ENCODE measurements around the gene PRKRIP1. TPM values are rescaled to one million over a fixed set of nuclear protein-coding genes. Genes with fewer than 3 reads are reported as not detected.

The PRKRIP1 gene
- total RNA-seq, 1 donor from 2014 or later, result 41.3 TPM

DNA sequence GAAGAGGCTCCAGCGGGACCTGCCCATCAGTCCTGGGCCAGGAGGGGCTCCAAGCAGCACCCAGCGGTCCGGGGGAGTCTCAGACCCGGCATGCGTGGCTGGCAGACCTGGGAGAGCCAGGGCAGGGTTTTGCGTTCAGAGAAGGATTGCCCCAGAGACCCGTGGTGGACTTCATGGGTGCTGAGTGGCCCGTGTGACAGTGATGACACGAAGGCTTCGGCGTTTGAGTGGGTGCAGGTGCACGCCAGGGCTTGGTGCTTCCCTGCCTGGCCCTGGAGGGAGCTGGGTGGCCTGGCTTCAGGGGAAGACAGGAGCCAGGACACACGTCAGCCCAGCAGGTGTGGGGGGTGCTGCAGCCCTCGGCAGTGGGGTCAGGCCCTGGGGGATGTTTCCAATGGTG lies 51.1 kb downstream of the PRKRIP1 start:
- no peaks in the 10 kb centered on the region for H3K4me1 Mint-ChIP-seq (ENCODE audit: unreplicated experiment)
- no peak overlapping the region for H3K27ac Mint-ChIP-seq (ENCODE audit: unreplicated experiment)
- TF ChIP-seq, protein P1, sequence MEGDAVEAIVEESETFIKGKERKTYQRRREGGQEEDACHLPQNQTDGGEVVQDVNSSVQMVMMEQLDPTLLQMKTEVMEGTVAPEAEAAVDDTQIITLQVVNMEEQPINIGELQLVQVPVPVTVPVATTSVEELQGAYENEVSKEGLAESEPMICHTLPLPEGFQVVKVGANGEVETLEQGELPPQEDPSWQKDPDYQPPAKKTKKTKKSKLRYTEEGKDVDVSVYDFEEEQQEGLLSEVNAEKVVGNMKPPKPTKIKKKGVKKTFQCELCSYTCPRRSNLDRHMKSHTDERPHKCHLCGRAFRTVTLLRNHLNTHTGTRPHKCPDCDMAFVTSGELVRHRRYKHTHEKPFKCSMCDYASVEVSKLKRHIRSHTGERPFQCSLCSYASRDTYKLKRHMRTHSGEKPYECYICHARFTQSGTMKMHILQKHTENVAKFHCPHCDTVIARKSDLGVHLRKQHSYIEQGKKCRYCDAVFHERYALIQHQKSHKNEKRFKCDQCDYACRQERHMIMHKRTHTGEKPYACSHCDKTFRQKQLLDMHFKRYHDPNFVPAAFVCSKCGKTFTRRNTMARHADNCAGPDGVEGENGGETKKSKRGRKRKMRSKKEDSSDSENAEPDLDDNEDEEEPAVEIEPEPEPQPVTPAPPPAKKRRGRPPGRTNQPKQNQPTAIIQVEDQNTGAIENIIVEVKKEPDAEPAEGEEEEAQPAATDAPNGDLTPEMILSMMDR (IDR thresholded peaks at IDR 0.05; ENCODE audit: unreplicated experiment), result no peak
- H3K36me3 Mint-ChIP-seq (ENCODE audit: low read depth, unreplicated experiment), result peaks cover 4% of the 10 kb centered on the region
- DNase-seq (ENCODE audit: low spot score), result no peak
- no peaks in the 10 kb centered on the region for H3K9me3 Mint-ChIP-seq (ENCODE audit: unreplicated experiment)
- H3K4me3 Mint-ChIP-seq (ENCODE audit: unreplicated experiment), result no peak overlapping the region
- H3K27me3 Mint-ChIP-seq (ENCODE audit: unreplicated experiment), result no peaks in the 10 kb centered on the region

GRCh38 chr7:102449136-102449535 lies 53.0 kb downstream of the PRKRIP1 start:
- Mint-ChIP-seq H3K36me3 (ENCODE audit: low read depth, unreplicated experiment) (peaks cover 4% of the 10 kb centered on the region), H3K4me3 (ENCODE audit: unreplicated experiment) (no peak overlapping the region)
- TF ChIP-seq, protein P1 (IDR thresholded peaks at IDR 0.05; ENCODE audit: unreplicated experiment), result no peak

GRCh38 chr7:102450242-102450641 lies 54.1 kb downstream of the PRKRIP1 start:
- no peaks in the 10 kb centered on the region for H3K9me3 Mint-ChIP-seq (ENCODE audit: unreplicated experiment)
- no peaks in the 10 kb centered on the region for H3K4me1 Mint-ChIP-seq (ENCODE audit: unreplicated experiment)
- TF ChIP-seq, protein P1 (IDR thresholded peaks at IDR 0.05; ENCODE audit: unreplicated experiment), result no peak
- H3K27ac Mint-ChIP-seq (ENCODE audit: unreplicated experiment), result no peak overlapping the region
- H3K4me3 Mint-ChIP-seq (ENCODE audit: unreplicated experiment), result no peak overlapping the region
- no peak for DNase-seq (ENCODE audit: low spot score)
- no peaks in the 10 kb centered on the region for H3K36me3 Mint-ChIP-seq (ENCODE audit: low read depth, unreplicated experiment)
- H3K27me3 Mint-ChIP-seq (ENCODE audit: unreplicated experiment), result no peaks in the 10 kb centered on the region

More at GRCh38 chr7:102449136-102449535, 53.0 kb downstream of the PRKRIP1 start:
- no peaks in the 10 kb centered on the region for H3K4me1 Mint-ChIP-seq (ENCODE audit: unreplicated experiment)
- no peaks in the 10 kb centered on the region for H3K27me3 Mint-ChIP-seq (ENCODE audit: unreplicated experiment)
- DNase-seq (ENCODE audit: low spot score), result no peak
- H3K9me3 Mint-ChIP-seq (ENCODE audit: unreplicated experiment), result no peaks in the 10 kb centered on the region
- H3K27ac Mint-ChIP-seq (ENCODE audit: unreplicated experiment), result no peak overlapping the region

DNA sequence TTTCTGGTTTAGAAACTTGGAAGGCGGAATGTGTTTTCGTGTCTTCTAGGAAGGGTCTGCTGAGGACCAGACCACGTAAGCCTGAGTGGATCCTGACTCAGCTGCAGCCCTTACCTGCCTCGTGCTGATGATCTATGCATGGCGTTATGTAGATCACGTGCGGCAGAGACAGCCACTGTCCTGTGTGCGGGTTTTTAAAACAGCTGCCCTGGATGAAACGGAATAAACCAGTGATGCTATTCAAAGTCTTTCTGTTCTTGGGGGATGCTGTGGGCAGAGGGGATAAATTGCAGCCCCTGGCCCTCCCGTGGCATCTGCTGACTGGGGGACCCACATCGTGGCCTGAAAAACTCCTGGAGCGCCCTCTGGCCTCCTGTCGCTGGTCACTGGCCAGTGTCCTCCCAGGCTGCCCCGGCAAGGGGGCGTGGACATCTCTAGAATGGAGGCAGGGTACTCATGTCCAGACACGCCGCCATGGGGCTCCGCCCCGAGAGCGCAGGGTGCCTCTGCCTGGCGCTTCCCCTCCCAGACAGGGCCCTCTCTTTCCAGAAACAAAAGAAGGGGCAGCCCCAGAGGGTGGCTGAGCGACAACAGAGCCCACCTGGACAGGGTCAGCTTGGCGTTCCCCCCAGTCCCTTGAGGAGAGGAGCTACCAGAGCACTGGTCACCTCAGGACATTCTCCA lies 55.4 kb downstream of the PRKRIP1 start:
- no peak for DNase-seq (ENCODE audit: low spot score)
- TF ChIP-seq, protein P1 (IDR thresholded peaks at IDR 0.05; ENCODE audit: unreplicated experiment), result no peak
- H3K4me3 Mint-ChIP-seq (ENCODE audit: unreplicated experiment), result no peak overlapping the region
- H3K27me3 Mint-ChIP-seq (ENCODE audit: unreplicated experiment), result peaks cover 2% of the 10 kb centered on the region
- no peak overlapping the region for H3K27ac Mint-ChIP-seq (ENCODE audit: unreplicated experiment)
- no peaks in the 10 kb centered on the region for H3K9me3 Mint-ChIP-seq (ENCODE audit: unreplicated experiment)
- no peaks in the 10 kb centered on the region for H3K36me3 Mint-ChIP-seq (ENCODE audit: low read depth, unreplicated experiment)
- H3K4me1 Mint-ChIP-seq (ENCODE audit: unreplicated experiment), result no peaks in the 10 kb centered on the region

- Mint-ChIP-seq H3K4me3 (ENCODE audit: unreplicated experiment) (no peak overlapping the region), H3K4me1 (ENCODE audit: unreplicated experiment) (no peaks in the 10 kb centered on the region), H3K9me3 (ENCODE audit: unreplicated experiment) (no peaks in the 10 kb centered on the region), H3K27ac (ENCODE audit: unreplicated experiment) (no peak overlapping the region), H3K36me3 (ENCODE audit: low read depth, unreplicated experiment) (peaks cover 4% of the 10 kb centered on the region), H3K27me3 (ENCODE audit: unreplicated experiment) (peaks cover 2% of the 10 kb centered on the region)
- no peak for DNase-seq (ENCODE audit: low spot score)
- TF ChIP-seq, protein P1 (IDR thresholded peaks at IDR 0.05; ENCODE audit: unreplicated experiment), result no peak
These were observed 56.3 kb downstream of the PRKRIP1 start for GRCh38 chr7:102452451-102452850.

Measured in endothelial cell (in vitro differentiated cells).